H9 (cell line): ENCODE data around the gene P2RY8. TPM values are rescaled to one million over a fixed set of nuclear protein-coding genes. Genes with fewer than 3 reads are reported as not detected.

ENCODE experiments used
- DNase-seq: peaks from one replicate; pipeline ENCODE4 v3.0.0-alpha.2; 2017
- H2AFZ ChIP-seq: one replicate; pipeline ENCODE4 v1.6.1; 2013; ENCODE audit warnings: mild to moderate bottlenecking, low read length, control low read depth, moderate library complexity
- H2AK5ac ChIP-seq: 2 replicates; pipeline ENCODE4 v1.6.1; 2013; ENCODE audit warnings: low read length, control low read depth, mixed read lengths; ENCODE audit not compliant: insufficient read length
- H2BK120ac ChIP-seq: one replicate; pipeline ENCODE4 v1.6.1; 2013; ENCODE audit warnings: low read depth, mild to moderate bottlenecking, low read length, control low read depth, inconsistent platforms; ENCODE audit not compliant: poor library complexity, severe bottlenecking
- H2BK12ac ChIP-seq: 2 replicates; pipeline ENCODE4 v1.6.1; 2013; ENCODE audit warnings: low read length, control low read depth, mixed read lengths, low read depth; ENCODE audit not compliant: insufficient read length
- H2BK15ac ChIP-seq: 2 replicates; pipeline ENCODE4 v1.6.1; 2013; ENCODE audit warnings: low read depth, low read length, control low read depth
- H2BK20ac ChIP-seq: one replicate; pipeline ENCODE4 v1.6.1; 2013; ENCODE audit warnings: low read depth, mild to moderate bottlenecking, low read length, control low read depth, inconsistent platforms; ENCODE audit not compliant: poor library complexity, severe bottlenecking
- H2BK5ac ChIP-seq: 2 replicates; pipeline ENCODE4 v1.6.1; 2013; ENCODE audit warnings: low read length, control low read depth, mixed read lengths; ENCODE audit not compliant: insufficient read length
- H3K14ac ChIP-seq: 2 replicates; pipeline ENCODE4 v1.6.1; 2013; ENCODE audit warnings: low read length, control low read depth; ENCODE audit not compliant: insufficient read depth
- H3K18ac ChIP-seq: 2 replicates; pipeline ENCODE4 v1.6.1; 2013; ENCODE audit warnings: low read depth, mild to moderate bottlenecking, mixed read lengths, low read length, control low read depth; ENCODE audit not compliant: insufficient read length
- H3K23ac ChIP-seq: 2 replicates; pipeline ENCODE4 v1.6.1; 2013; ENCODE audit warnings: low read length, control low read depth, mixed read lengths, low read depth; ENCODE audit not compliant: insufficient read length
- H3K23me2 ChIP-seq: 2 replicates; pipeline ENCODE4 v1.6.1; 2013; ENCODE audit warnings: low read depth, mild to moderate bottlenecking, mixed read lengths, low read length, control low read depth; ENCODE audit not compliant: insufficient read length, poor library complexity, severe bottlenecking
- H3K27ac ChIP-seq: 2 replicates; pipeline ENCODE4 v1.5.1; 2013; ENCODE audit warnings: low read length, control low read depth, mixed read lengths, low read depth; ENCODE audit not compliant: insufficient read length
- H3K27me3 ChIP-seq: 2 replicates; pipeline ENCODE4 v1.6.1; 2013; ENCODE audit warnings: low read length, control low read depth, inconsistent platforms; ENCODE audit not compliant: insufficient read depth
- H3K4ac ChIP-seq: 2 replicates; pipeline ENCODE4 v1.6.1; 2013; ENCODE audit warnings: low read depth, mild to moderate bottlenecking, control low read depth, inconsistent platforms, low read length, moderate library complexity
- H3K4me1 ChIP-seq: 2 replicates; pipeline ENCODE4 v1.6.1; 2013; ENCODE audit warnings: low read length, control low read depth, inconsistent platforms; ENCODE audit not compliant: insufficient read depth
- H3K4me2 ChIP-seq: 2 replicates; pipeline ENCODE4 v1.6.1; 2013; ENCODE audit warnings: low read length, control low read depth, mixed read lengths; ENCODE audit not compliant: insufficient read length, insufficient read depth
- H3K56ac ChIP-seq: 2 replicates; pipeline ENCODE4 v1.6.1; 2013; ENCODE audit warnings: low read depth, mild to moderate bottlenecking, mixed read lengths, low read length, control low read depth; ENCODE audit not compliant: insufficient read length
- H3K79me1 ChIP-seq: 2 replicates; pipeline ENCODE4 v1.6.1; 2013; ENCODE audit warnings: low read depth, mild to moderate bottlenecking, moderate library complexity, low read length, control low read depth, inconsistent platforms; ENCODE audit not compliant: insufficient read depth, poor library complexity, severe bottlenecking
- H3K79me2 ChIP-seq: 2 replicates; pipeline ENCODE4 v1.6.1; 2013; ENCODE audit warnings: low read length, control low read depth, inconsistent platforms; ENCODE audit not compliant: insufficient read depth
- H3K9ac ChIP-seq: 2 replicates; pipeline ENCODE4 v1.6.1; 2013; ENCODE audit warnings: low read length, control low read depth, mixed read lengths; ENCODE audit not compliant: insufficient read length; ENCODE audit errors: extremely low read depth
- H3K9me3 ChIP-seq: one replicate; pipeline ENCODE4 v1.6.1; 2013; ENCODE audit warnings: low read depth, low read length, inconsistent platforms; ENCODE audit not compliant: control insufficient read depth
- H3T11ph ChIP-seq: one replicate; pipeline ENCODE4 v1.6.1; 2013; ENCODE audit warnings: mild to moderate bottlenecking, low read length, control low read depth, inconsistent platforms
- H4K20me1 ChIP-seq: one replicate; pipeline ENCODE4 v1.6.1; 2013; ENCODE audit not compliant: control insufficient read depth, insufficient read length, insufficient read depth
- H4K5ac ChIP-seq: 2 replicates; pipeline ENCODE4 v1.6.1; 2013; ENCODE audit warnings: low read depth, mild to moderate bottlenecking, mixed read lengths, low read length, control low read depth; ENCODE audit not compliant: insufficient read length
- H4K8ac ChIP-seq: replicated peaks from 2 replicates; pipeline ENCODE4 v1.6.1; 2013; ENCODE audit warnings: low read length, control low read depth, mixed read lengths, low read depth; ENCODE audit not compliant: insufficient read length
- H4K91ac ChIP-seq: 2 replicates; pipeline ENCODE4 v1.6.1; 2013; ENCODE audit warnings: low read depth, mild to moderate bottlenecking, moderate library complexity, mixed read lengths, low read length, control low read depth; ENCODE audit not compliant: insufficient read length
- H3K27ac Mint-ChIP-seq, 3 experiments: 2 replicates in 2 of 3; 3 replicates in 1 of 3; pipeline ENCODE4 v1.8.0; 2020 to 2021; ENCODE audit warnings: mixed read lengths in 3 of 3, mild to moderate bottlenecking in 1 of 3, moderate library complexity in 1 of 3
- H3K27me3 Mint-ChIP-seq: 2 replicates; pipeline ENCODE4 v1.8.0; 2021; ENCODE audit warnings: low read depth, mild to moderate bottlenecking, moderate library complexity, mixed read lengths
- H3K36me3 Mint-ChIP-seq, 3 experiments: 2 replicates in 2 of 3; 3 replicates in 1 of 3; pipeline ENCODE4 v1.8.0; 2020 to 2021; ENCODE audit warnings: low read depth in 3 of 3, mixed read lengths in 3 of 3; ENCODE audit not compliant: insufficient read depth in 1 of 3
- H3K4me1 Mint-ChIP-seq, 2 experiments: 2 replicates each; pipeline ENCODE4 v1.8.0; 2020; ENCODE audit warnings: mixed read lengths in 2 of 2
- H3K4me3 Mint-ChIP-seq, 2 experiments: 2 replicates in 1 of 2; 3 replicates in 1 of 2; pipeline ENCODE4 v1.8.0; 2020 to 2021; ENCODE audit warnings: mild to moderate bottlenecking in 2 of 2, mixed read lengths in 2 of 2, moderate library complexity in 1 of 2
- H3K9me3 Mint-ChIP-seq, 2 experiments: 2 replicates in 1 of 2; 3 replicates in 1 of 2; pipeline ENCODE4 v1.8.0; 2020; ENCODE audit warnings: mild to moderate bottlenecking in 2 of 2, mixed read lengths in 2 of 2, moderate library complexity in 1 of 2
- WGBS: extraction: QIAGEN DNeasy Blood & Tissue Kit; methylation state at CpG from one replicate; pipeline ENCODE4 v1.1.7; 2013; ENCODE audit warnings: missing lambda C conversion rate, low lambda C conversion rate, mixed read lengths; ENCODE audit not compliant: insufficient read length; ENCODE audit errors: extremely low coverage; 5-methylcytosine and 5-hydroxymethylcytosine counted together
- total RNA-seq: library from RNA; stranded (reverse); gene quantifications from 2 replicates; pipeline ENCODE4 v1.2.1, GENCODE V29; 2021
- TF ChIP-seq, protein P1 (sequence below): fragments of 200-600 bp; sonication (generic); conservative IDR thresholded peaks from 3 replicates; pipeline ENCODE4 v1.8.0; 2021; ENCODE audit warnings: antibody characterized with exemption, mild to moderate bottlenecking

The P2RY8 gene
- total RNA-seq, 1 experiment from 2014 or later = not detected

DNA sequence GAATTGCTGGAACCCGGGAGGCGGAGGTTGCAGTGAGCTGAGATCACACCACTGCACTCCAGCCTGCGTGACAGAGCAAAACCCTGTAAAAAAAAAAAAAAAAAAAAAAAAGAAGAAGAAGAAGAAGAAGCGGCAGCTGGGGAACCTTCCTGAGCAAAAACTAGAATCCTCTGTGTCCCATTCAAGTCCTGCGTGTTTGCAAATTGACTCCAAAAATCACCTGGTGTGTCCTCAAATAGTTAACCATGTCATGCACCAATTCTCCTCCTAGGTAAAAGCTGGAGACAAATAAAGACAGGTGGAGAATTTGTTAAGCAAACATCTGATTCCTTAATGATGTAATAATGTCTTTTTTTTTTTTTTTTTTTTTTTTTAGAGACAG is 52.4 kb downstream of the P2RY8 start:
- Histone ChIP-seq H3T11ph (no peak overlapping the region), H2AFZ (no peak overlapping the region), H3K56ac (no peak overlapping the region), H3K9ac (no peak overlapping the region), H3K79me1 (no peaks in the 10 kb centered on the region), H3K4ac (no peak overlapping the region), H2BK20ac (no peak overlapping the region), H2AK5ac (no peak overlapping the region), H2BK12ac (no peak overlapping the region), H3K14ac (no peak overlapping the region), H3K9me3 (no peaks in the 10 kb centered on the region), H3K23me2 (peaks cover 3% of the 10 kb centered on the region), H2BK120ac (no peak overlapping the region), H2BK5ac (no peak overlapping the region), H3K27me3 (no peaks in the 10 kb centered on the region), H3K23ac (no peak overlapping the region), H3K4me2 (no peak overlapping the region), H4K8ac (no peak overlapping the region), H3K4me1 (peaks cover 2% of the 10 kb centered on the region; the same call in 1 of the 2 replicates), H4K5ac (no peak overlapping the region), H3K27ac (no peak overlapping the region), H3K79me2 (no peaks in the 10 kb centered on the region), H4K20me1 (no peaks in the 10 kb centered on the region), H3K18ac (no peak overlapping the region), H4K91ac (no peak overlapping the region), H2BK15ac (no peak overlapping the region)
- H3K4me1 Mint-ChIP-seq = peaks cover 8 to 9% of the 10 kb centered on the region in 2 experiments
- peaks cover 9% of the 10 kb centered on the region for H3K27me3 Mint-ChIP-seq
- no peak for DNase-seq
- peaks cover 0 to 10% (median 8%) of the 10 kb centered on the region in 3 experiments; a peak in 5 of 7 replicates for H3K36me3 Mint-ChIP-seq
- WGBS = no CpG with 5 or more reads among the region's 5 CpGs
- no peak overlapping the region for H3K27ac Mint-ChIP-seq
- TF ChIP-seq, protein P1, sequence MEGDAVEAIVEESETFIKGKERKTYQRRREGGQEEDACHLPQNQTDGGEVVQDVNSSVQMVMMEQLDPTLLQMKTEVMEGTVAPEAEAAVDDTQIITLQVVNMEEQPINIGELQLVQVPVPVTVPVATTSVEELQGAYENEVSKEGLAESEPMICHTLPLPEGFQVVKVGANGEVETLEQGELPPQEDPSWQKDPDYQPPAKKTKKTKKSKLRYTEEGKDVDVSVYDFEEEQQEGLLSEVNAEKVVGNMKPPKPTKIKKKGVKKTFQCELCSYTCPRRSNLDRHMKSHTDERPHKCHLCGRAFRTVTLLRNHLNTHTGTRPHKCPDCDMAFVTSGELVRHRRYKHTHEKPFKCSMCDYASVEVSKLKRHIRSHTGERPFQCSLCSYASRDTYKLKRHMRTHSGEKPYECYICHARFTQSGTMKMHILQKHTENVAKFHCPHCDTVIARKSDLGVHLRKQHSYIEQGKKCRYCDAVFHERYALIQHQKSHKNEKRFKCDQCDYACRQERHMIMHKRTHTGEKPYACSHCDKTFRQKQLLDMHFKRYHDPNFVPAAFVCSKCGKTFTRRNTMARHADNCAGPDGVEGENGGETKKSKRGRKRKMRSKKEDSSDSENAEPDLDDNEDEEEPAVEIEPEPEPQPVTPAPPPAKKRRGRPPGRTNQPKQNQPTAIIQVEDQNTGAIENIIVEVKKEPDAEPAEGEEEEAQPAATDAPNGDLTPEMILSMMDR = no peak
- peaks cover 22 to 23% of the 10 kb centered on the region in 2 experiments for H3K9me3 Mint-ChIP-seq
- no peak overlapping the region for H3K4me3 Mint-ChIP-seq
